Kidney glomerular epithelial cell (primary cell): ENCODE data around the gene SPRR3.
"Not testable (repeated sequence)": the region's sequence is repeated elsewhere in the genome, so short reads cannot be mapped to it uniquely, and the experiment has no call there.

ENCODE experiments used
- DNase-seq: peaks from one replicate; lab custom pipeline; 2025; lab: John Stamatoyannopoulos, UW

SPRR3 gene

GRCh38 chr1:152983743-152984142 lies 17.8 kb upstream of the SPRR3 start, which contains the start of gene SPRR1A:
SPRR1A (plus strand) TSS chr1:152984081; CDS start chr1:152985231, 1,150 bp downstream.
- no peak for DNase-seq

GRCh38 chr1:152986578-152986977 lies 15.0 kb upstream of the SPRR3 start:
- DNase-seq: no peak

DNA sequence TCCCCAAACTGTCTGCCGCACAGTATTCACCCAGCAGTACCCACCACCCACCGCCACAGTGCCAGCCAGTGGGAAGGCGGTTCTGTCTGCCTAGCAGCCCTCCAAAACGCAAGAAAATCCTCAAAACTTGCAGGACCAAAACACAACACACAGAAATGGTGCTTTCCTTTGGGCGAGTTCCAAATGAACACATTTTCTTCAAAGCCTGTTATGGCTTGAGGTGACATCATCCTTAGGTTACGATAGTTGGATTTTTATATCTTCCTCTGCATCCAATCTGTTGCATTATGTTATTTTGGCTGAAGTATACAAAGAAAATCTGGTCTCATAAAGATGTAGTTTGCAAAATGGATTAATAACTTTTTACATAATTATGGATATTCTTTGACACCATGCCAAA lies 8.4 kb upstream of the SPRR3 start:
- no peak for DNase-seq

DNA sequence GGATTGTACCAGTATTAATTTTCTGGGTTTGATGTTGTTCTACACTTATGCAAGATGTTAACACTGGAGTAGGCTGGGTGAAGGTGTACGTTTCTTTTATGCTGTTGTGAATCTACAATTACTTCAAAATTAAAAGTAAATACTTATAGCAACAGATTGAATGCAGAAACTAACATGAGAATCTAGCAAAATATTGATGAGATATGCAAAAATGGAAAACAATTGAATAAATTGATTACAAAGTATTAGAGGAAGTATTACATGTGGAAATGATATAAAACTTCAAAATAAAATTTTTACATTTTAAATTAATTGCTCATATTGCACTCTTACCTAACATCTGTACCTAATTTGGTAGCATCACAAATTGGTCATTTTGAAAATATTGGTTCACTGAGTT lies 5.7 kb upstream of the SPRR3 start:
- no peak for DNase-seq

- DNase-seq: no peak
These were observed 4.7 kb upstream of the SPRR3 start for GRCh38 chr1:152996633-152997400.

DNA sequence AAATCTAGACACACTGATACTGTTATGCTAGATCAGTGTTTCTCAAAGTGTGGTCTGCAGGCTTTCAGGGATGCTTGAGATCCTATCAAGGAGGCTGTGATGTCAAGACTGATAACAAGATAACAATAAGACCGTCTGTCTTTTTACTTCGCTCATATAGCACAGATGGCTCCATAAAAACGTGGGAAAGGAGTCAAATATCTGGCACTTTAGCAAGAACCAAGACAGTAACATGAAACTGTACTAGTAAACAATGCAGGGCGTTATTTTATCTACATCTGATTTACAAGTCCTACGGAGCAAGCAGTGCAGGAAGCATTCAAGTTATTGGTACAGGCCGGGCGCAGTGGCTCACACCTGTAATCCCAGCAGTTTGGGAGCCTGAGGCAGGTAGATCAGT lies 3.6 kb upstream of the SPRR3 start:
- DNase-seq: no peak

DNA sequence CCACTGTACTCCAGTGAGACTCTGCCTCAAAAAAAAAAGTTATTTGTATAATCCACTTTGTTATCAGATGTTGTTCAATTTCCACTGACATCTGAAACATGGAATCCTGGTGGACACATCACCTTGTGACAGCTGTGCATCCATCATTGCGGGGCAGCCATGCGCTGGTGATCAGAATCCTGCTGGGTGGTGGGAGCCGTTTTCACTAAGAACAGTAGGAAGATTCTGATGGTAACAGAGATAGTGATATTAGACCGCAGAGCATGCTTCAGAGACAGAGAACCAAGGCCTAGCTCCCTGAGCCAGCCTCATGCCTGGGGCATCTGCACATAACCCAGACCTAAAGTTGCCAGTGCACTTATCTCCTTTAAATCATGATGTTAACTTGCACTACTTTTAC lies 3.1 kb upstream of the SPRR3 start:
- DNase-seq: no peak

DNA sequence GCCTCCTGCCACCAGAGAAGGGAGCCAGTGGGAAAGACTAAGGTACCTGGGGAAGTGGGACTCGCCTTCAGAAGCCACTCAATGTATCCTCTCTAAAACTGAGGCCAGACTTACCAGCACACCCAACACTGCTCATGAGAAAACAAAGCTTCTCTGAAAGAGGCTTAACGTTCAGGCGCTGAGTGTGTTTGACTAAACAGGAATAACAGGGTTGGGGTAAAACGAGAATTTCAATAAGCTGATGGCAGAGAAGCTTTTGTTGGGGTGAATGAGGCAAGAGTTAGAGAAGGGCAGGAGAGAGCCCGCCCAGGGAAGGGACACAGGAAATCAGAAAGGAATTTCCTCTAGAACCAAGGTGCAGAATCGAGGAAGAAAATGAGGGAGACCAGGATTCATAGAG lies 1.7 kb upstream of the SPRR3 start:
- no peak for DNase-seq

- DNase-seq: no peak
These were observed 1.3 kb upstream of the SPRR3 start for GRCh38 chr1:153000294-153000693.

- DNase-seq: not testable (repeated sequence)
These were observed 9.7 kb downstream of the SPRR3 start for GRCh38 chr1:153011235-153011758.

DNA sequence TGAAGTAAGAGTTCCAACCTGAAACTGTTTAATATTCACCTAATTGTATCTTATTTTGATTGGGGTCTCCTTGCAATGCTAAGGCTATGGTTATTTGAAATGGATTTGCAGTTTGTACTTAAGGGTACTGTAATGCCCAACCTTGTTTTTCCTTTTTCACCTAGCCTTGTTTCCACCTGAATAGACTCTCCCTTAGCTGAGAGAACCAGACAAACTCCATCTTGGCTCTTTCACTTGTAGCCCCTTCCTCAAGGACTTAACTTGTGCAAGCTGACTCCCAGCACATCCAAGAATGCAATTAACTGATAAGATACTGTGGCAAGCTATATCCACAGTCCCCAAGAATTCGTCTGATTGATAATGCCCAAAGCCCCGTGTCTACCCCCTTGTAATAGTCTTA lies 20.3 kb downstream of the SPRR3 start:
- DNase-seq: not testable (repeated sequence)

GRCh38 chr1:153022340-153022739 lies 20.8 kb downstream of the SPRR3 start:
- DNase-seq: not testable (repeated sequence)

GRCh38 chr1:153023109-153023508 lies 21.6 kb downstream of the SPRR3 start:
- DNase-seq: no peak

DNA sequence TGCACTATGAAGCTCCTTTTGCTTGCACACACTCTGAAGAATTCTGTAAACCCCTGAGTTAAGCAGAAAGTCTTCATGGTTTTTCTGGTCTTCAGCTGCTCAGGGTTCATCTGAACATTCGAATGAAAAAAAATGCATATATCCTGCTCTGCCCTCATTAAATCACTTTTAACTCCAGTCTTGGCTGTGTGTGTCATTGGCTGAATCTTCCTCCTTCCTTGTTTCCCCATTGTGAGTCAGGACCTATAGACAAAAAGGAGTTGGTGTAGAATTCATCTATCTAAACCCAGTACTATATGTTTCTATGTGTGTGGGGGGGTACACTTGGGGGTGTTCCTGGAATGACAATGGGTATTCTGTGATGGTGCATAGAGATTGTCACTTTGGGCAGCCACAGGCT lies 22.9 kb downstream of the SPRR3 start:
- no peak for DNase-seq

DNA sequence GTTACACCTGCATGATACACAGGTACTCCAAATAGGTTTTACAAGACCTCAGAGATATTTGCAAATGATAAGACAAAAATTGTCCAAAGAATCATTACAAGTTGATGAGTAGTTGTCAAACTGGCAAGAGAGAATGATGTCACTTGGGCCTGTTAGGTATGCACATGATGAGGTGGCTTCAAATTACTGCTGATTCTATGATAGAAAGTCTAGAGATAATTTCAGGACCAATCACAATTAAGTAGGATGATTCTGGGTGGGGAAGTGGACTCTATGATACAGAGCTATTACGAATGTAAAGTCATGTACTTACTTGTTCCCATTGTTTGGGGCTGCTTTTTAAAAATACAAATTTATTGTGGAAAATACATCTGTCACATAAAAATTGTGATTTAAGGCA lies 24.2 kb downstream of the SPRR3 start:
- DNase-seq: no peak

GRCh38 chr1:153028766-153029165 lies 27.2 kb downstream of the SPRR3 start:
- DNase-seq: no peak

DNA sequence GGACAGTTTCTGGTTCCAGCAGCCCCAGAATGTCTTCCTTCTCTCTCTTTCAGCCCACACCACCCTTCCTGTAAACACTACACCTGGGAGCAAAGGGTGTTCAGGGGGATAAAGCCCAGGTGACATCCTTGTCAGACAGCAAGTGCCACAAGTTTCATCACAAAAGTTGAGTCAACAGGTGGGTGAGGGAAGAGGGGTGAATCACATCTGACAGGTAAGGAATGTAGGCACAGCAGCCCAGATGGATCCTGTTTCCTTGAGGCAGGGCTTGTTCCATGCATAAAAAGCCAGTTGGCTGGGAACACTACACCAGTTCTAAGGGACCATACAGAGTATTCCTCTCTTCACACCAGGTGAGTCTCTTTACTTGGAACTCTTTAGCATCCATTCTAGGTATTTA lies 29.3 kb downstream of the SPRR3 start, which contains the start of gene SPRR1B:
TSS of gene SPRR1B (plus strand) at position 309 of the 400 bp plus-strand sequence. CDS start 1,143 bp downstream, outside the sequence.
- DNase-seq: no peak

GRCh38 chr1:153032073-153032472 lies 30.5 kb downstream of the SPRR3 start:
- DNase-seq: no peak

- peak; percentile 70 for DNase-seq
These were observed 31.2 kb downstream of the SPRR3 start for GRCh38 chr1:153032677-153033308.

- no peak for DNase-seq
These were observed 33.7 kb downstream of the SPRR3 start for GRCh38 chr1:153035211-153035610.

- DNase-seq: no peak
These were observed 39.5 kb downstream of the SPRR3 start, which contains the start of gene SPRR2D for GRCh38 chr1:153040950-153041631. SPRR2D (minus strand) TSS chr1:153041120; CDS start chr1:153040346, 774 bp downstream.

DNA sequence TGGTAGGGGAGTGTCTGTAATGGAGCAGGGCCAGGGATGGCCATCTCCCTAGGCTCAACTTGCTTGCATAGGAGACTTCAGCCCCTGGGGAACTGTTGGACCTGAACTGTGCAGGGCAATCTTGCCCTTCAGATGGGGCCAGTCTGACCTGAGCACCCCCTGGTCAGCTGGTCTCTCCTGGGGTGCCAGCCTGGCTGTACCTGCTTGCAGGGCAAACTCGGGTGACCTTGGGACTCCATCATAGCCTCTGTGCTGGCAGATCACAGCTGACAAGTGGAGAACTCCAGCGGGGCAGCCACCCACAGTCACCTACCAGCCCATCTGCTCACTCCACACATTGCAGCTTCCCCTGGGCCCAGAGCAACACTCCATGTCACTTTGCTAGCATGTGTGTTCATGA lies 47.7 kb downstream of the SPRR3 start:
- no peak for DNase-seq
